PC-9 (cell line): Measurements from ENCODE around the gene ZNF674.

Experiments
- CTCF ChIP-seq: fragments of 200-600 bp; sonication (generic); conservative IDR thresholded peaks from 2 replicates; pipeline ENCODE4 v1.6.1; 2017; ENCODE audit warnings: mixed run types, antibody characterized with exemption, mild to moderate bottlenecking, moderate library complexity
- EZH2 ChIP-seq: fragments of 200-600 bp; sonication (generic); IDR thresholded peaks from 2 replicates; pipeline ENCODE4 v1.8.0; 2017; ENCODE audit warnings: antibody characterized with exemption, low read depth

- no peak for TF ChIP-seq EZH2
- TF ChIP-seq CTCF: no peak
These were observed 31.2 kb upstream of the ZNF674 start for GRCh38 chrX:46576458-46576857.
